HUES64 (cell line): ENCODE data around the gene FAM151A.

Source experiments
- H3K27ac ChIP-seq: 2 replicates; pipeline ENCODE4 v1.7.0; 2013; ENCODE audit warnings: low read depth, low read length, inconsistent platforms
- H3K27me3 ChIP-seq: 2 replicates; pipeline ENCODE4 v1.6.1; 2013; ENCODE audit warnings: mild to moderate bottlenecking, low read length; ENCODE audit not compliant: insufficient read depth
- H3K36me3 ChIP-seq: 2 replicates; pipeline ENCODE4 v1.6.1; 2013; ENCODE audit warnings: mild to moderate bottlenecking, low read length; ENCODE audit not compliant: insufficient read depth
- H3K4me1 ChIP-seq: 2 replicates; pipeline ENCODE4 v1.6.1; 2013; ENCODE audit warnings: mild to moderate bottlenecking, low read length, moderate library complexity; ENCODE audit not compliant: insufficient read depth
- H3K4me3 ChIP-seq: 2 replicates; pipeline ENCODE4 v1.5.1; 2013; ENCODE audit warnings: mild to moderate bottlenecking, low read length, moderate library complexity
- H3K9ac ChIP-seq: 2 replicates; pipeline ENCODE4 v1.6.1; 2013; ENCODE audit warnings: mild to moderate bottlenecking, low read depth, low read length
- H3K9me3 ChIP-seq: 2 replicates; pipeline ENCODE4 v1.6.1; 2013; ENCODE audit warnings: low read depth, low read length; ENCODE audit not compliant: insufficient read depth
- WGBS: fragments of 150-250, 120-280 bp; methylation state at CpG from one replicate; pipeline ENCODE4 v1.1.7; 2013; ENCODE audit warnings: missing lambda C conversion rate; 5-methylcytosine and 5-hydroxymethylcytosine counted together

Gene FAM151A

GRCh38 chr1:54583871-54584270, 39.5 kb downstream of the FAM151A start:
- Histone ChIP-seq H3K9me3 (no peaks in the 10 kb centered on the region), H3K4me1 (peaks cover 19% of the 10 kb centered on the region), H3K27ac (no peak overlapping the region), H3K36me3 (no peaks in the 10 kb centered on the region), H3K9ac (no peak overlapping the region), H3K4me3 (no peak overlapping the region), H3K27me3 (no peaks in the 10 kb centered on the region)
- WGBS = 97% methylated on average over 2 of the region's 2 CpGs

- Histone ChIP-seq H3K4me1 (peaks cover 21% of the 10 kb centered on the region), H3K27ac (no peak overlapping the region), H3K36me3 (no peaks in the 10 kb centered on the region), H3K27me3 (no peaks in the 10 kb centered on the region), H3K9me3 (no peaks in the 10 kb centered on the region), H3K9ac (peak overlapping the region; percentile 24; the same call in 1 of the 2 replicates), H3K4me3 (no peak overlapping the region)
- WGBS = 93% methylated on average over 3 of the region's 3 CpGs
Measured at GRCh38 chr1:54583307-54583686, 40.0 kb downstream of the FAM151A start.

GRCh38 chr1:54582566-54583306, 40.6 kb downstream of the FAM151A start:
- no peaks in the 10 kb centered on the region for H3K27me3 ChIP-seq
- WGBS = 81% methylated on average over 18 of the region's 19 CpGs
- no peak overlapping the region for H3K4me3 ChIP-seq
- peak overlapping the region; percentile 24; the same call in 1 of the 2 replicates for H3K9ac ChIP-seq
- no peaks in the 10 kb centered on the region for H3K9me3 ChIP-seq
- H3K27ac ChIP-seq = no peak overlapping the region
- peaks cover 21% of the 10 kb centered on the region for H3K4me1 ChIP-seq
- no peaks in the 10 kb centered on the region for H3K36me3 ChIP-seq

- Histone ChIP-seq H3K4me1 (peaks cover 21% of the 10 kb centered on the region), H3K9ac (no peak overlapping the region), H3K9me3 (no peaks in the 10 kb centered on the region), H3K4me3 (no peak overlapping the region), H3K27ac (peak overlapping the region; percentile 26; the same call in 1 of the 2 replicates), H3K36me3 (no peaks in the 10 kb centered on the region), H3K27me3 (no peaks in the 10 kb centered on the region)
- 90% methylated on average over 5 of the region's 5 CpGs for WGBS
Measured at GRCh38 chr1:54581621-54582035, 41.7 kb downstream of the FAM151A start.

- 88% methylated on average over 11 of the region's 11 CpGs for WGBS
- Histone ChIP-seq H3K36me3 (no peaks in the 10 kb centered on the region), H3K4me1 (peaks cover 22% of the 10 kb centered on the region), H3K9ac (no peak overlapping the region), H3K9me3 (no peaks in the 10 kb centered on the region), H3K4me3 (no peak overlapping the region), H3K27me3 (no peaks in the 10 kb centered on the region), H3K27ac (peak overlapping the region; percentile 26; the same call in 1 of the 2 replicates)
Measured at GRCh38 chr1:54580856-54581550, 42.3 kb downstream of the FAM151A start.

- Histone ChIP-seq H3K27ac (peak overlapping the region; percentile 50), H3K36me3 (no peaks in the 10 kb centered on the region), H3K4me3 (no peak overlapping the region), H3K9me3 (no peaks in the 10 kb centered on the region), H3K4me1 (peaks cover 30% of the 10 kb centered on the region), H3K27me3 (no peaks in the 10 kb centered on the region), H3K9ac (peak overlapping the region; percentile 36; the same call in 1 of the 2 replicates)
- WGBS = 74% methylated on average over 4 of the region's 4 CpGs
Measured at GRCh38 chr1:54579337-54579781, 44.0 kb downstream of the FAM151A start.

GRCh38 chr1:54577612-54578011, 45.7 kb downstream of the FAM151A start:
- H3K9me3 ChIP-seq = no peaks in the 10 kb centered on the region
- WGBS = 88% methylated on average over 6 of the region's 6 CpGs

GRCh38 chr1:54575605-54576290, 47.6 kb downstream of the FAM151A start:
- Histone ChIP-seq H3K4me3 (no peak overlapping the region), H3K36me3 (no peaks in the 10 kb centered on the region), H3K27me3 (no peaks in the 10 kb centered on the region), H3K27ac (no peak overlapping the region), H3K4me1 (peaks cover 35% of the 10 kb centered on the region), H3K9ac (no peak overlapping the region), H3K9me3 (no peaks in the 10 kb centered on the region)
- 89% methylated on average over 8 of the region's 8 CpGs for WGBS

More at GRCh38 chr1:54577612-54578011, 45.7 kb downstream of the FAM151A start:
- Histone ChIP-seq H3K27ac (no peak overlapping the region), H3K36me3 (no peaks in the 10 kb centered on the region), H3K4me3 (no peak overlapping the region), H3K9ac (no peak overlapping the region), H3K4me1 (peaks cover 21% of the 10 kb centered on the region), H3K27me3 (no peaks in the 10 kb centered on the region)

- no peak overlapping the region for H3K27ac ChIP-seq
- H3K9ac ChIP-seq = no peak overlapping the region
- H3K9me3 ChIP-seq = no peaks in the 10 kb centered on the region
- 85% methylated on average over 3 of the region's 3 CpGs for whole genome bisulfite sequencing
- peaks cover 38% of the 10 kb centered on the region for H3K4me1 ChIP-seq
- no peak overlapping the region for H3K4me3 ChIP-seq
- no peaks in the 10 kb centered on the region for H3K36me3 ChIP-seq
- H3K27me3 ChIP-seq = no peaks in the 10 kb centered on the region
Measured at GRCh38 chr1:54575161-54575560, 48.2 kb downstream of the FAM151A start.

GRCh38 chr1:54574158-54574778, 49.1 kb downstream of the FAM151A start:
- 88% methylated on average over 11 of the region's 12 CpGs for WGBS
- peaks cover 41% of the 10 kb centered on the region for H3K4me1 ChIP-seq
- H3K9ac ChIP-seq = no peak overlapping the region

GRCh38 chr1:54572542-54572850, 50.8 kb downstream of the FAM151A start:
- 83% methylated on average over 3 of the region's 3 CpGs for WGBS
- no peaks in the 10 kb centered on the region for H3K9me3 ChIP-seq
- no peak overlapping the region for H3K27ac ChIP-seq
- no peak overlapping the region for H3K9ac ChIP-seq
- peaks cover 35% of the 10 kb centered on the region for H3K4me1 ChIP-seq
- H3K36me3 ChIP-seq = no peaks in the 10 kb centered on the region
- H3K27me3 ChIP-seq = no peaks in the 10 kb centered on the region
- H3K4me3 ChIP-seq = no peak overlapping the region

More at GRCh38 chr1:54574158-54574778, 49.1 kb downstream of the FAM151A start:
- Histone ChIP-seq H3K27ac (no peak overlapping the region), H3K27me3 (no peaks in the 10 kb centered on the region), H3K9me3 (no peaks in the 10 kb centered on the region), H3K4me3 (no peak overlapping the region), H3K36me3 (no peaks in the 10 kb centered on the region)
